Iris pigment epithelial cell (primary cell): ENCODE results near the gene CWF19L2.
"Not testable (repeated sequence)": the region's sequence is repeated elsewhere in the genome, so short reads cannot be mapped to it uniquely, and the experiment has no call there.

Experiments used
- DNase-seq: peaks from one replicate; pipeline ENCODE4 v3.0.0-alpha.2; 2011; ENCODE audit warnings: low read depth

The CWF19L2 gene

GRCh38 chr11:107457558-107458271, at the start of gene CWF19L2:
Gene CWF19L2, minus strand, starts transcription at chr11:107457825. Its CDS starts 9 bp downstream, at chr11:107457816.
- peak; percentile 96 for DNase-seq

- DNase-seq: no peak
These were observed 48.1 kb upstream of the CWF19L2 start for GRCh38 chr11:107505647-107506225.

GRCh38 chr11:107504981-107505380, 47.4 kb upstream of the CWF19L2 start:
- no peak for DNase-seq

GRCh38 chr11:107501713-107502112, 44.1 kb upstream of the CWF19L2 start:
- no peak for DNase-seq

- DNase-seq: not testable (repeated sequence)
These were observed 39.7 kb upstream of the CWF19L2 start for GRCh38 chr11:107497371-107497770.

- peak; percentile 88 for DNase-seq
These were observed 38.4 kb upstream of the CWF19L2 start for GRCh38 chr11:107496011-107496410.

- DNase-seq: no peak
These were observed 36.4 kb upstream of the CWF19L2 start for GRCh38 chr11:107494055-107494454.

- peak; percentile 60 for DNase-seq
These were observed 35.5 kb upstream of the CWF19L2 start for GRCh38 chr11:107493117-107493516.

- DNase-seq: no peak
These were observed 33.2 kb upstream of the CWF19L2 start for GRCh38 chr11:107490836-107491235.

GRCh38 chr11:107482234-107482633, 24.6 kb upstream of the CWF19L2 start:
- no peak for DNase-seq

GRCh38 chr11:107478922-107479321, 21.3 kb upstream of the CWF19L2 start:
- no peak for DNase-seq

- no peak for DNase-seq
These were observed 20.2 kb upstream of the CWF19L2 start for GRCh38 chr11:107477820-107478219.

GRCh38 chr11:107473792-107474191, 16.2 kb upstream of the CWF19L2 start:
- no peak for DNase-seq

GRCh38 chr11:107472966-107473365, 15.3 kb upstream of the CWF19L2 start:
- DNase-seq: no peak

- DNase-seq: peak; percentile 19
These were observed 11.0 kb upstream of the CWF19L2 start for GRCh38 chr11:107468596-107468995.

GRCh38 chr11:107467696-107468095, 10.1 kb upstream of the CWF19L2 start:
- DNase-seq: no peak

GRCh38 chr11:107466275-107466866, 8.7 kb upstream of the CWF19L2 start:
- not testable (repeated sequence) for DNase-seq

- DNase-seq: no peak
These were observed 444 bp downstream of the CWF19L2 start for GRCh38 chr11:107457205-107457557.

GRCh38 chr11:107453594-107454286, 3.9 kb downstream of the CWF19L2 start:
- no peak for DNase-seq

- no peak for DNase-seq
These were observed 10.7 kb downstream of the CWF19L2 start for GRCh38 chr11:107446822-107447431.

- no peak for DNase-seq
These were observed 14.9 kb downstream of the CWF19L2 start for GRCh38 chr11:107442715-107443215.

- DNase-seq: no peak
These were observed 17.9 kb downstream of the CWF19L2 start for GRCh38 chr11:107439586-107440167.
